CD14-positive monocyte (primary cell): Measurements from ENCODE around the gene DLX5. TPM values are rescaled to one million over a fixed set of nuclear protein-coding genes. Genes with fewer than 3 reads are reported as not detected.

Source experiments
- DNase-seq, 3 donors: peaks; one replicate each; pipeline ENCODE4 v3.0.0-alpha.2; 2011 to 2022
- H2AFZ ChIP-seq: 2 replicates; pipeline ENCODE4 v1.6.0; 2012; ENCODE audit warnings: mild to moderate bottlenecking, low read depth, low read length, inconsistent platforms; ENCODE audit not compliant: insufficient read depth, poor library complexity, severe bottlenecking
- H3K27ac ChIP-seq, 2 donors: 1 replicate in 1 of 2; 2 replicates in 1 of 2; pipeline ENCODE4 v1.5.1; 2012 to 2013; ENCODE audit warnings: low read length in 2 of 2, control low read depth in 1 of 2, inconsistent platforms in 1 of 2, low read depth in 1 of 2, mild to moderate bottlenecking in 1 of 2
- H3K27me3 ChIP-seq, 2 donors: one replicate each; pipeline versions ENCODE4 v1.6.0 to v1.6.1; 2011 to 2013; ENCODE audit warnings: low read length in 2 of 2; ENCODE audit not compliant: control insufficient read depth in 2 of 2, insufficient read depth in 2 of 2
- H3K36me3 ChIP-seq, 2 donors: replicated peaks in 1 of 2; 1 replicate in 1 of 2; 2 replicates in 1 of 2; pipeline versions ENCODE4 v1.5.1 to v1.6.1; 2012 to 2013; ENCODE audit warnings: low read length in 2 of 2, control low read depth in 1 of 2, inconsistent platforms in 1 of 2, mild to moderate bottlenecking in 1 of 2; ENCODE audit not compliant: insufficient read depth in 2 of 2, control insufficient read depth in 1 of 2
- H3K4me1 ChIP-seq, 2 donors: 1 replicate in 1 of 2; 2 replicates in 1 of 2; pipeline versions ENCODE4 v1.5.1 to v1.6.1; 2012 to 2013; ENCODE audit warnings: low read length in 2 of 2, control low read depth in 1 of 2, inconsistent platforms in 1 of 2, mild to moderate bottlenecking in 1 of 2, moderate library complexity in 1 of 2; ENCODE audit not compliant: insufficient read depth in 2 of 2, control insufficient read depth in 1 of 2
- H3K4me2 ChIP-seq: replicated peaks from 2 replicates; pipeline ENCODE3; 2012; ENCODE audit warnings: low read length, moderate library complexity, mild to moderate bottlenecking; ENCODE audit not compliant: poor library complexity, severe bottlenecking; ENCODE audit errors: extremely low read depth
- H3K4me3 ChIP-seq, 3 experiments: fragments of 200-600 bp in 1 of 3; sonication (generic) in 1 of 3; replicated peaks in 1 of 3; 1 replicate in 2 of 3; 2 replicates in 1 of 3; pipeline ENCODE4 v1.5.1; 2011 to 2013; ENCODE audit warnings: low read length in 3 of 3, mild to moderate bottlenecking in 3 of 3, control low read depth in 2 of 3, low read depth in 2 of 3, inconsistent platforms in 1 of 3, moderate library complexity in 1 of 3
- H3K79me2 ChIP-seq: 2 replicates; pipeline ENCODE4 v1.6.0; 2012; ENCODE audit warnings: mild to moderate bottlenecking, control low read depth, inconsistent platforms, low read length, moderate library complexity; ENCODE audit not compliant: insufficient read depth
- H3K9ac ChIP-seq: 2 replicates; pipeline ENCODE4 v1.6.0; 2017; ENCODE audit warnings: low read length, mild to moderate bottlenecking; ENCODE audit not compliant: insufficient read depth, poor library complexity, severe bottlenecking
- H3K9me3 ChIP-seq, 2 donors: replicated peaks in 1 of 2; 1 replicate in 1 of 2; 2 replicates in 1 of 2; pipeline versions ENCODE4 v1.5.1 to v1.6.1; 2012 to 2013; ENCODE audit warnings: low read length in 2 of 2, control low read depth in 1 of 2; ENCODE audit not compliant: control insufficient read depth in 1 of 2, insufficient read depth in 1 of 2
- H4K20me1 ChIP-seq: 2 replicates; pipeline ENCODE4 v1.6.0; 2012; ENCODE audit warnings: mild to moderate bottlenecking, low read length, control low read depth, moderate library complexity; ENCODE audit not compliant: insufficient read depth
- H3K27ac Mint-ChIP-seq, 7 donors: one replicate each; pipeline ENCODE4 v1.8.0; 2020; ENCODE audit warnings: mild to moderate bottlenecking in 7 of 7, mixed read lengths in 7 of 7, moderate library complexity in 6 of 7, inconsistent platforms in 2 of 7
- H3K27me3 Mint-ChIP-seq, 3 donors: one replicate each; pipeline ENCODE4 v1.8.0; 2021 to 2022; ENCODE audit warnings: low read depth in 3 of 3, mild to moderate bottlenecking in 3 of 3, mixed read lengths in 3 of 3, moderate library complexity in 3 of 3, inconsistent platforms in 1 of 3
- H3K36me3 Mint-ChIP-seq, 2 donors: one replicate each; pipeline ENCODE4 v1.8.0; 2020; ENCODE audit warnings: mixed read lengths in 2 of 2, inconsistent platforms in 1 of 2, mild to moderate bottlenecking in 1 of 2
- H3K4me1 Mint-ChIP-seq: one replicate; pipeline ENCODE4 v1.8.0; 2020; ENCODE audit warnings: mild to moderate bottlenecking, mixed read lengths
- H3K4me3 Mint-ChIP-seq, 2 donors: one replicate each; pipeline ENCODE4 v1.8.0; 2020; ENCODE audit warnings: mild to moderate bottlenecking in 2 of 2, mixed read lengths in 2 of 2, moderate library complexity in 1 of 2
- H3K9me3 Mint-ChIP-seq, 7 donors: one replicate each; pipeline ENCODE4 v1.8.0; 2020 to 2022; ENCODE audit warnings: mixed read lengths in 7 of 7, mild to moderate bottlenecking in 6 of 7, moderate library complexity in 6 of 7, inconsistent platforms in 2 of 7
- WGBS: methylation state at CpG from one replicate; pipeline ENCODE4 v1.1.5; 2013; ENCODE audit warnings: missing lambda C conversion rate; ENCODE audit not compliant: insufficient coverage; 5-methylcytosine and 5-hydroxymethylcytosine counted together
- intact Hi-C, 2 donors: fragments of 100-400 bp; cut with micrococcal nuclease; formaldehyde crosslinking; loops; one replicate each; pipeline versions ENCODE4 v1.15.0 to v1.15.1; 2023
- polyA plus RNA-seq, 3 donors: library from polyadenylated mRNA; depleted of rRNA in 1 of 3; unstranded in 2 of 3; stranded (reverse) in 1 of 3; fragments of 300-500 nt in 2 of 3; fragments of >200 nt in 1 of 3; fragmentation: Illumina TruSeq in 2 of 3; gene quantifications; 1 replicate in 2 of 3; 2 replicates in 1 of 3; pipeline ENCODE4 v1.2.3, GENCODE V29; 2012 to 2021
- TF ChIP-seq, protein P1 (sequence below): fragments of 200-600 bp; IDR thresholded peaks from one replicate; pipeline ENCODE4 v1.8.0; 2022; ENCODE audit warnings: antibody characterized with exemption, mild to moderate bottlenecking

DLX5 gene
- polyA plus RNA-seq, 3 donors, result not detected

DNA sequence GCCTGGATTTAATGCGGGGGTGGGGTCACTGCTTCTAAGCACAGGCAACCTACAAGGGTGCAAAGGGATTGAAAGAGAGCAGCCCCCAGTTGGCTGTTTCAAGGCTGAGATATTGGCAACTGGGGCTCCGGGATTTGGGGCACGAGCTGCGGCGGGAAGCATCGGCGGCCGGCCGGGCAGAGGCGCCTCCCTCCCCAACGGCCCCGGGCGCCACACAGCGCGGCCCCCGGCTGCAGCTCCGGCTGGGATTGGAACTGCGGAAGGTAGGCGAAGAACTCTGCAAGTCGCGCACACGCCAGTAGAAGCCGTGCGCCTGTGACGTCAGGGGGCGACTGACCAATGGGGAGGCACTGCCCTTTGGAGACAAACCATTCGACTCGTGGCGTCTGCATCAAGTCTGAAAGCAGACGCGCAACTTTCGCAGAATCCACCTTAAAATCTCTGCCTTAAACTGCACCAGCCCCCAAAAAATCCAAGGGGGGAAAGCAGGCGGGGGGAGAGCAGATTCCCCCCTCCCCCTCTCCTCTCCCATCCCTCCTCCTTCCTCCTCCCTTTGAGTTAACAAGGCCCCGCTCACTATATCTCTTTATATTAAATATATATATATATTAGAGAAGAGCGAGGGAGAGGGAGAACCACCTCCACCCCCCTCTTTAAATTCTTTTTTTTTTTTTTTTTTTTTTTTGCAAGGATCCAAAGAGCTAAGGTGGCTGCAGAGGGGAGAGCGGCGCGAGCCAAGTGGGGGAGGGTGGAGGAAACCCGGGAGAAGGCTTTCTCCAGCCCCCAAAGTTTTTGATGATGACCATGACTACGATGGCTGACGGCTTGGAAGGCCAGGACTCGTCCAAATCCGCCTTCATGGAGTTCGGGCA, 19.2 kb downstream of the DLX5 start, which contains the start of gene DLX6:
DLX6 (plus strand) TSS at position 371 of the 872 bp plus-strand sequence; CDS start at position 796, 425 bp downstream.
- under 1% methylated on average over 34 of the region's 44 CpGs for WGBS
- peaks cover 94 to 97% (median 97%) of the 10 kb centered on the region in 3 donors for H3K27me3 Mint-ChIP-seq
- H3K9me3 ChIP-seq, result peaks cover 7 to 76% of the 10 kb centered on the region in 2 donors
- no peaks in the 10 kb centered on the region for H3K36me3 ChIP-seq
- H3K9ac ChIP-seq, result no peak within 1 kb of the TSS
- peak within 1 kb of the TSS; percentile 55 for H3K4me2 ChIP-seq
- H4K20me1 ChIP-seq, result no peaks in the 10 kb centered on the region
- H2AFZ ChIP-seq, result no peak within 1 kb of the TSS
- peak within 1 kb of the TSS; percentile 55 to 86 for H3K4me3 Mint-ChIP-seq
- peaks cover 0 to 7% of the 10 kb centered on the region in 2 donors for H3K4me1 ChIP-seq
- DNase-seq, result no peak
- TF ChIP-seq, protein P1, sequence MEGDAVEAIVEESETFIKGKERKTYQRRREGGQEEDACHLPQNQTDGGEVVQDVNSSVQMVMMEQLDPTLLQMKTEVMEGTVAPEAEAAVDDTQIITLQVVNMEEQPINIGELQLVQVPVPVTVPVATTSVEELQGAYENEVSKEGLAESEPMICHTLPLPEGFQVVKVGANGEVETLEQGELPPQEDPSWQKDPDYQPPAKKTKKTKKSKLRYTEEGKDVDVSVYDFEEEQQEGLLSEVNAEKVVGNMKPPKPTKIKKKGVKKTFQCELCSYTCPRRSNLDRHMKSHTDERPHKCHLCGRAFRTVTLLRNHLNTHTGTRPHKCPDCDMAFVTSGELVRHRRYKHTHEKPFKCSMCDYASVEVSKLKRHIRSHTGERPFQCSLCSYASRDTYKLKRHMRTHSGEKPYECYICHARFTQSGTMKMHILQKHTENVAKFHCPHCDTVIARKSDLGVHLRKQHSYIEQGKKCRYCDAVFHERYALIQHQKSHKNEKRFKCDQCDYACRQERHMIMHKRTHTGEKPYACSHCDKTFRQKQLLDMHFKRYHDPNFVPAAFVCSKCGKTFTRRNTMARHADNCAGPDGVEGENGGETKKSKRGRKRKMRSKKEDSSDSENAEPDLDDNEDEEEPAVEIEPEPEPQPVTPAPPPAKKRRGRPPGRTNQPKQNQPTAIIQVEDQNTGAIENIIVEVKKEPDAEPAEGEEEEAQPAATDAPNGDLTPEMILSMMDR, result no peak
- H3K79me2 ChIP-seq, result no peaks in the 10 kb centered on the region
- H3K4me3 ChIP-seq, result peak within 1 kb of the TSS in 1 of 3 experiments; percentile 38
- H3K4me1 Mint-ChIP-seq, result peaks cover 14% of the 10 kb centered on the region
- peaks cover 89 to 94% of the 10 kb centered on the region in 2 donors for H3K27me3 ChIP-seq
- H3K9me3 Mint-ChIP-seq, result peaks cover 0 to 44% (median 28%) of the 10 kb centered on the region in 7 donors
- no peak within 1 kb of the TSS for H3K27ac Mint-ChIP-seq
- intact Hi-C loops, result no loop called here
- peaks cover 0 to 7% of the 10 kb centered on the region in 2 donors for H3K36me3 Mint-ChIP-seq
- no peak within 1 kb of the TSS for H3K27ac ChIP-seq

DNA sequence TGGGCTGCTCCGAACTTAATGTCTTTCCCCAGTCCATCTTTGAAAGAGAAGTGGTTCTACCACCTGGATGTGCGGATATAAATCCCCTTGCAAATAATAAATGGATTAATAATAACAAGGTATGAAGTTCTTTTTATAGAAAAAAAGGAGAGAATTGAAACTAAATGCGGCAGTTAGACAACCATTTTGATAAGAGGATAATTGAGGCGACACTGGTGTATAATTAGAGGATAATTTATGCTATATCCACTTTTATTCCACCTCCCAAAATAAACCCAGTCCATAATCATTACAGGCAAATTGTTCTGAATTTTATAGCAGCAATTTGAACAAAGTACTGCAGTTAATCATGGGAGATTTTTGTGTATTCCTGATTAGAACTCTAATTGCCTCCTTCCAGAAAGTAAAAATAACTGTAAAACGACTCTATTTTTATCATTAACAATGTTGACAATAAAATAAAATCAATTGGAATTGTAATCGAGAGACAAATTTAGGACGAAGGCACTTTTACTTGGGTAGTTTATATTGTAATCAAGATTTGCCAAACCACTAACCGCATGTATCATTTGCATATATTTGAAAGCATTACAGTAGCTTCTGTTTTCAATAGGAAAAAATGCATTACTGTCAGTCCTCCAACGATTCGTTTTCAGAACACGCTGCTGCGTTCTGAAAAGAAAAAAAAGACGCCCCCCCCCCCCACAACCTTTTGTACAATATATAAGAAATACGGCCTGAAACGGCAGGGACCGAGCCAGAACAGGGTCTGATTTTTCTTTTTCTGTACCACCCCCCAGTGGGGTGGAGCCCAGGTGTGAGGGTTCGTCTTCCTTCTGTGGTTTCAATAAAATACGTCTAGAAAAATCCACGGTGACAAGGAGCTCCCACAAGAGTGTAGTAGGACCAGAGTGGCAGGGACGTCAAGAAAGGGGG, 20.1 kb downstream of the DLX5 start:
- H3K36me3 Mint-ChIP-seq, result peaks cover 0 to 7% of the 10 kb centered on the region in 2 donors
- no peak overlapping the region for H3K9ac ChIP-seq
- peak overlapping the region in 1 of 3 experiments; percentile 38 for H3K4me3 ChIP-seq
- peaks cover 14% of the 10 kb centered on the region for H3K4me1 Mint-ChIP-seq
- peaks cover 0 to 40% (median 27%) of the 10 kb centered on the region in 7 donors for H3K9me3 Mint-ChIP-seq
- H3K27me3 Mint-ChIP-seq, result peaks cover 94 to 97% (median 95%) of the 10 kb centered on the region in 3 donors
- DNase-seq, result no peak
- H3K27ac Mint-ChIP-seq, result no peak overlapping the region
- peaks cover 7 to 73% of the 10 kb centered on the region in 2 donors for H3K9me3 ChIP-seq
- H3K79me2 ChIP-seq, result no peaks in the 10 kb centered on the region
- H3K36me3 ChIP-seq, result no peaks in the 10 kb centered on the region
- no peak overlapping the region for H3K27ac ChIP-seq
- no peaks in the 10 kb centered on the region for H4K20me1 ChIP-seq
- TF ChIP-seq, protein P1, result no peak
- H3K4me1 ChIP-seq, result peaks cover 0 to 7% of the 10 kb centered on the region in 2 donors
- intact Hi-C loops, result no loop called here
- peaks cover 87 to 94% of the 10 kb centered on the region in 2 donors for H3K27me3 ChIP-seq
- peak overlapping the region in 1 of 2 donors; percentile 83 for H3K4me3 Mint-ChIP-seq
- 7% methylated on average over 3 of the region's 20 CpGs for WGBS
- no peak overlapping the region for H2AFZ ChIP-seq
- peak overlapping the region; percentile 55 for H3K4me2 ChIP-seq
